ENCODE results near the gene MYCBPAP. TPM values are rescaled to one million over a fixed set of nuclear protein-coding genes. Genes with fewer than 3 reads are reported as not detected.

The MYCBPAP gene
- total and polyA plus RNA-seq, 12 donors: 0.17 to 1.6 (median 0.59) TPM

DNA sequence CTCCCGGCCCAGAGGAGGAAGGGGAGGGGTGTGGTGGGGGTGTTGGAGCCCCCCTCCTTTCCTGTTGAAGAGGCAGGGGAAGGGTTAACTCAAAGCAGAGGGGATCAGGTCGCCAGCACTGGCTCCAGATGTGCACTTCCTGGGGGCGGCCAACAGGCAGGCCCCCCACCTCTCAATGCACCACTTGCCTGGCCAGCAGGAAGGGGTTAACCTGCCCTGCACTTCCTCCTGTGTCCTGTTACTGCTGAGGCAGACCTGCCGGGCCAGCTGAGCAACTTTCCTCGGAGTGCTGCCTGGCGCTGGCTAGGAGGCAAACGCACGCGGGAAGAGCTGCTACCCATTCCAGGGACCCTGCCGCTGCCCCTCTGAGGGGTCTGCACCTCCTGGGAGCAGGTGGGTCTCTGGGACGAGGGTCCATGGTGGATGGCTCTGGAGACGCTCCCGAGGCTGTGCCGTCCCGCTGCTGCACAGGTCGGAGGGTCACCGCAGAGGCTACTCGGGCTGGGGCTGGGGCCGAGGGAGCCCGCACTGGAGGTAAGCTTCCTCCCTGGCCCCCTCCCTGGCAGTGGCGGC, 24.3 kb downstream of the MYCBPAP start, which contains the start of gene EPN3:
EPN3 (plus strand) TSS at position 284 of the 573 bp plus-strand sequence. CDS start 3,822 bp downstream, outside the sequence.
- peaks cover 0 to 6% (median 0%) of the 10 kb centered on the region in 9 donors for H3K36me3 ChIP-seq
- DNase-seq (no peak), ATAC-seq (peak in 6 of 8 donors; percentile 28 to 53 (median 34))
- H3K27ac ChIP-seq: peak within 1 kb of the TSS in 9 of 10 donors; percentile 65 to 89 (median 80)
- H3K4me1 ChIP-seq: peaks cover 3 to 33% (median 19%) of the 10 kb centered on the region in 9 donors
- H3K27me3 ChIP-seq: peaks cover 0 to 45% (median 25%) of the 10 kb centered on the region in 7 donors
- TF ChIP-seq, protein P1, sequence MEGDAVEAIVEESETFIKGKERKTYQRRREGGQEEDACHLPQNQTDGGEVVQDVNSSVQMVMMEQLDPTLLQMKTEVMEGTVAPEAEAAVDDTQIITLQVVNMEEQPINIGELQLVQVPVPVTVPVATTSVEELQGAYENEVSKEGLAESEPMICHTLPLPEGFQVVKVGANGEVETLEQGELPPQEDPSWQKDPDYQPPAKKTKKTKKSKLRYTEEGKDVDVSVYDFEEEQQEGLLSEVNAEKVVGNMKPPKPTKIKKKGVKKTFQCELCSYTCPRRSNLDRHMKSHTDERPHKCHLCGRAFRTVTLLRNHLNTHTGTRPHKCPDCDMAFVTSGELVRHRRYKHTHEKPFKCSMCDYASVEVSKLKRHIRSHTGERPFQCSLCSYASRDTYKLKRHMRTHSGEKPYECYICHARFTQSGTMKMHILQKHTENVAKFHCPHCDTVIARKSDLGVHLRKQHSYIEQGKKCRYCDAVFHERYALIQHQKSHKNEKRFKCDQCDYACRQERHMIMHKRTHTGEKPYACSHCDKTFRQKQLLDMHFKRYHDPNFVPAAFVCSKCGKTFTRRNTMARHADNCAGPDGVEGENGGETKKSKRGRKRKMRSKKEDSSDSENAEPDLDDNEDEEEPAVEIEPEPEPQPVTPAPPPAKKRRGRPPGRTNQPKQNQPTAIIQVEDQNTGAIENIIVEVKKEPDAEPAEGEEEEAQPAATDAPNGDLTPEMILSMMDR (IDR thresholded peaks at IDR 0.05): no peak
- H3K4me3 ChIP-seq: peak within 1 kb of the TSS; percentile 2 to 54 (median 48)
- WGBS, 2 donors: 1 to 3% methylated on average over 21 of the region's 21 CpGs
- intact Hi-C loops (cut with DNase I): loop anchor here in 2 of 10 donors (5.0 to 10.0 kb wide), 2 partner anchors 48 to 510 kb away; no protein-coding TSS in a partner anchor
- no peaks in the 10 kb centered on the region for H3K9me3 ChIP-seq

DNA sequence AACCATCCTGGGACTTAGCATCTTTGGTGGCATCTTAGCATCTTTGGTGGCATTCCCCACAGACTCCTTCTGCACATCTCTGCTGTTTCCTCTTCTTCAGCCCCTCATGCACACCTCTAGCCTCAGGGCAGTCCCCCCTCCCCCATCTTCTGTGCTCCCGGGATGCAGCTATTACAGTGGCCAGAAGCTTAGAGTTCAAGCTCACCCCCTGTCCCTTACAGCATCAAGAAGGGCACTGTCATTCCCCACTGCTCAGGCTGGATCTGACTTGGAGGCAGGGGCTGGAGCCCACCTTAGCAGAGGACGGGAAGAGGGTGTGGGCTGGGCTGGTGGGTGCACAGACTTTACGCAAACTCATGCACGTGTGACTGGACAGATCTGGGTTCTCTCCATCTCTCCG, 24.9 kb downstream of the MYCBPAP start:
- ATAC-seq (peak in 5 of 8 donors; percentile 12 to 46 (median 21)), DNase-seq (no peak)
- intact Hi-C loops (cut with DNase I): loop anchor here in 2 of 10 donors (5.0 to 10.0 kb wide), 2 partner anchors 48 to 511 kb away; no protein-coding TSS in a partner anchor
- H3K9me3 ChIP-seq: no peaks in the 10 kb centered on the region
- H3K27ac ChIP-seq: peak overlapping the region in 9 of 10 donors; percentile 65 to 89 (median 80)
- H3K27me3 ChIP-seq: peaks cover 0 to 45% (median 25%) of the 10 kb centered on the region in 7 donors
- H3K4me1 ChIP-seq: peaks cover 3 to 33% (median 19%) of the 10 kb centered on the region in 9 donors
- TF ChIP-seq, protein P1 (IDR thresholded peaks at IDR 0.05): no peak
- 20 to 21% methylated on average over 5 of the region's 5 CpGs for WGBS, 2 donors
- peaks cover 0 to 6% (median 0%) of the 10 kb centered on the region in 9 donors for H3K36me3 ChIP-seq
- peak overlapping the region; percentile 2 to 54 (median 48) for H3K4me3 ChIP-seq

DNA sequence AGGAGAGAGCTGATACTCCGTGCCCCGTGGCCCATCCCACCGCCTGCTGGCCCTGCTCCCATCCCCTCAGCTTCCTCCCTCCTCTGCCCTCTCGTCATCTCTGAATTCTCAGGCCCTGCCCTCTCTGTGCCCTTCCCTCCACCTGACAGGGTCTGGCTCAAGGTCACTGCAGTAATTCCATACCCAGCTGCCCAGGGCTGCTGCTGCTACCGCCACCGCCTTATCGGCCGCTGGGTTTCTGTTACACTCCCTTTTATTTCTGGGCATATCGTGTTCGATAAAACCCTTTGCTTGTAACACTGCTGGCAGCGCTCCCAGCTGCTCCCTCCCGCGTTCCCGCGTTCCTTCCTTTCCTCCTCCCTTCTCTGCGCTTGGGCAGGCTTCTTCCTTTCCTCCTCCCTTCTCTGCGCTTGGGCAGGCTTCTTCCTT, 25.5 kb downstream of the MYCBPAP start:
- TF ChIP-seq, protein P1 (IDR thresholded peaks at IDR 0.05): no peak
- Histone ChIP-seq H3K27me3 (peaks cover 0 to 45% (median 25%) of the 10 kb centered on the region in 7 donors), H3K4me1 (peaks cover 3 to 33% (median 19%) of the 10 kb centered on the region in 9 donors), H3K27ac (peak overlapping the region in 9 of 10 donors; percentile 65 to 89 (median 80)), H3K9me3 (no peaks in the 10 kb centered on the region), H3K4me3 (peak overlapping the region in 9 of 10 donors; percentile 10 to 54 (median 48)), H3K36me3 (peaks cover 0 to 8% (median 0%) of the 10 kb centered on the region in 9 donors)
- WGBS, 2 donors: 1 to 2% methylated on average over 17 of the region's 17 CpGs
- intact Hi-C loops (cut with DNase I): loop anchor here in 2 of 10 donors (5.0 to 10.0 kb wide), 2 partner anchors 49 to 511 kb away; no protein-coding TSS in a partner anchor
- DNase-seq: peak; percentile 61 to 73
- peak; percentile 60 to 88 (median 76) for ATAC-seq

DNA sequence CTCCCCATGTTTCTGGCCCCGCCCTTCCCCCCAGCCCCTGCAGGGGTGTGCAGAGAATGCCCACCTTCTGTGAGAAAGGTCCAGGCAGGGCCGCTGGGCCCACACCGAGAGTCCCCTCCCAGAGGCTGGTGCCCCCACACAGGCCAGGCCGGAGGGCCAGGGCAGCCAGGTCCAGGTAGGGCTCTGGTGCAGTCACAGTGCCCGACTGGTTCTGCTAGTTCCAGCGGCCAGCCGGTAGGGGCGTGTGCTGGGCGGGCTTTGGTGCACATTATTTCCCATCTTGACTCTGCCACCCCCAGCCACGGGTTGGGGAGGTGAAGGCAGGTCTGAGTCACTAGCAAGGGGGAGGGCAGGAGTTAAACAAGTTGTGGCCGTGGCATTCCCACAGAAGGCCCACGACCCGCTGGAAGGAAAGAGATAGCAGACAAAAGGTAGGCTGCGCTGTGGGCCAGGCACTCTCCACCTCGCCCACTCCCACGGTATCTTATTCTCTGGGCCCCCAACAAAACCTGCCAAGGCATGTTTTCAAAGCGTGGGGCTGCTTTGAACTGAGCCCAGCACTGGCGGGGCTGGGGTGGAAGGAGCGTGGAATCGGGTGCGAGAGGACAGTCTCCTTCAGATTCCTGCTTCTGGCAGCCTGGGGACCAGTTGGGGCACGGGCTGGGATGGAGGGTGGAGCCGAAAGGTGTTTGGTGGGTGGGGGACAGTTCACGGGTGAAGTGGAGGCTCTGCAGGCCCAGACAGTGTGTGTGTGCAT, 26.2 kb downstream of the MYCBPAP start:
- ATAC-seq (peak; percentile 37 to 71 (median 64)), DNase-seq (no peak)
- intact Hi-C loops (cut with DNase I): loop anchor here in 2 of 10 donors (5.0 to 10.0 kb wide), 2 partner anchors 50 to 512 kb away; no protein-coding TSS in a partner anchor
- Histone ChIP-seq H3K4me3 (peak overlapping the region in 9 of 10 donors; percentile 10 to 54 (median 48)), H3K4me1 (peaks cover 3 to 33% (median 19%) of the 10 kb centered on the region in 9 donors), H3K27ac (peak overlapping the region; percentile 29 to 89 (median 80)), H3K27me3 (peaks cover 0 to 45% (median 24%) of the 10 kb centered on the region in 7 donors), H3K36me3 (peaks cover 0 to 9% (median 0%) of the 10 kb centered on the region in 9 donors), H3K9me3 (no peaks in the 10 kb centered on the region)
- 38 to 40% methylated on average over 24 of the region's 24 CpGs for WGBS, 2 donors
- TF ChIP-seq, protein P1 (IDR thresholded peaks at IDR 0.05): peak in 7 of 9 donors; percentile 11 to 43 (median 37)
